Measurements from ENCODE around the gene DTNBP1.

DNA sequence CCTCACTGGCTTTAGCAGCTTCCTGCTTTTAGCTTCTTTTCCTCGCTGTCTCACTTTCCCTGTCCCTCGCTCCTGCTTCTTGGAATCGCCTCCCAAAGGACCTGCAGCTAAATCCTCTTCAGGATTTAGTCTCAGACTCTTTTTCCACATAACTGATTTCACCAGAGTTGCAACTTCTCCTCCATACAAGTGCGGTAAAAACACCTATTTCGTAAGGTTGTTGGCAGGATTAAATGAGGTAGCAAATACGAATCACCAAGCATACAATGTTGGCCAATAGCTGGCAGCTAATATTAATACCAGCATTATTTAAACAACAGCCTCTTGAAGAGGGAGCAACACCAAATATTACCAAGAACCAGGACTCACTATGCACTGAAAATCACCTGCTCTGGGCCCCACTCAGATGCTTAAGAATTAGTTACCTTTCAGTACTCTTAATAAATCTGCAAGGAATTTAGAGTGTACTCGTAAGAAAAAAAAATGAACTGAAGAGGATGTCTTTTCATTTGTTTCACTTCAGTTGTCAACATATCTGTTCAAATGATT is 123.0 kb downstream of the DTNBP1 start:
- TF ChIP-seq, protein P1, sequence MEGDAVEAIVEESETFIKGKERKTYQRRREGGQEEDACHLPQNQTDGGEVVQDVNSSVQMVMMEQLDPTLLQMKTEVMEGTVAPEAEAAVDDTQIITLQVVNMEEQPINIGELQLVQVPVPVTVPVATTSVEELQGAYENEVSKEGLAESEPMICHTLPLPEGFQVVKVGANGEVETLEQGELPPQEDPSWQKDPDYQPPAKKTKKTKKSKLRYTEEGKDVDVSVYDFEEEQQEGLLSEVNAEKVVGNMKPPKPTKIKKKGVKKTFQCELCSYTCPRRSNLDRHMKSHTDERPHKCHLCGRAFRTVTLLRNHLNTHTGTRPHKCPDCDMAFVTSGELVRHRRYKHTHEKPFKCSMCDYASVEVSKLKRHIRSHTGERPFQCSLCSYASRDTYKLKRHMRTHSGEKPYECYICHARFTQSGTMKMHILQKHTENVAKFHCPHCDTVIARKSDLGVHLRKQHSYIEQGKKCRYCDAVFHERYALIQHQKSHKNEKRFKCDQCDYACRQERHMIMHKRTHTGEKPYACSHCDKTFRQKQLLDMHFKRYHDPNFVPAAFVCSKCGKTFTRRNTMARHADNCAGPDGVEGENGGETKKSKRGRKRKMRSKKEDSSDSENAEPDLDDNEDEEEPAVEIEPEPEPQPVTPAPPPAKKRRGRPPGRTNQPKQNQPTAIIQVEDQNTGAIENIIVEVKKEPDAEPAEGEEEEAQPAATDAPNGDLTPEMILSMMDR (conservative IDR thresholded peaks at IDR 0.05 in 1 of 2, IDR thresholded peaks at IDR 0.05 in 1 of 2; ENCODE audit: low read depth in 1 of 2, low read length in 2 of 2), result no peak
- no peak for TF ChIP-seq EZH2 (IDR thresholded peaks at IDR 0.05; ENCODE audit: low read length, missing control alignments)
